ENCODE results near the gene TBC1D9B.

Gene TBC1D9B

GRCh38 chr5:179926657-179927056, 19.0 kb upstream of the TBC1D9B start:
- Histone ChIP-seq H3K4me3 (ENCODE audit: insufficient read depth in 1 of 2, low read depth in 1 of 2, low read length in 2 of 2) (no peak overlapping the region), H3K4ac (ENCODE audit: low read depth in 1 of 2, low read length in 2 of 2) (no peak overlapping the region), H2BK12ac (ENCODE audit: low read length in 2 of 2) (no peak overlapping the region), H2AK5ac (ENCODE audit: low read length, severe bottlenecking) (no peak overlapping the region), H3K9me3 (ENCODE audit: control insufficient read depth, low read length) (no peaks in the 10 kb centered on the region), H3K4me1 (ENCODE audit: control insufficient read depth, insufficient read depth, low read depth, low read length) (no peaks in the 10 kb centered on the region), H3K9ac (ENCODE audit: low read length) (no peak overlapping the region), H3K36me3 (ENCODE audit: control insufficient read depth in 1 of 2, insufficient read depth in 2 of 2, low read depth in 1 of 2, low read length in 2 of 2) (no peaks in the 10 kb centered on the region), H3K23ac (ENCODE audit: low read length in 2 of 2) (no peak overlapping the region), H2AFZ (ENCODE audit: low read depth, low read length) (no peak overlapping the region), H2BK120ac (ENCODE audit: low read depth, low read length) (no peak overlapping the region), H4K91ac (ENCODE audit: low read length) (no peak overlapping the region), H3K27ac (ENCODE audit: low read length, poor library complexity, severe bottlenecking) (no peak overlapping the region), H3K14ac (ENCODE audit: low read length in 2 of 2) (no peak overlapping the region), H2BK15ac (ENCODE audit: low read depth, poor library complexity, severe bottlenecking) (no peak overlapping the region), H3K18ac (ENCODE audit: low read depth in 1 of 2, low read length in 2 of 2) (no peak overlapping the region), H3K79me1 (replicated peaks; ENCODE audit: low read length, poor library complexity, severe bottlenecking) (no peaks in the 10 kb centered on the region), H4K8ac (ENCODE audit: low read length) (no peak overlapping the region), H3K27me3 (ENCODE audit: control insufficient read depth in 1 of 2, insufficient read depth in 1 of 2, low read length in 2 of 2) (no peaks in the 10 kb centered on the region), H3K4me2 (ENCODE audit: low read length, poor library complexity, severe bottlenecking) (no peak overlapping the region), H2BK5ac (ENCODE audit: low read depth, low read length, poor library complexity, severe bottlenecking) (no peak overlapping the region)
- no peak for DNase-seq
- WGBS = 94% methylated on average over 8 of the region's 8 CpGs

GRCh38 chr5:179923436-179923835, 15.7 kb upstream of the TBC1D9B start:
- no peak overlapping the region for H2BK12ac ChIP-seq (ENCODE audit: low read length in 2 of 2)
- H2BK5ac ChIP-seq (ENCODE audit: low read depth, low read length, poor library complexity, severe bottlenecking) = no peak overlapping the region
- H3K9ac ChIP-seq (ENCODE audit: low read length) = no peak overlapping the region
- no peak for DNase-seq
- no peak overlapping the region for H3K4me3 ChIP-seq (ENCODE audit: insufficient read depth in 1 of 2, low read depth in 1 of 2, low read length in 2 of 2)
- H3K27ac ChIP-seq (ENCODE audit: low read length, poor library complexity, severe bottlenecking) = no peak overlapping the region
- no peak overlapping the region for H2AK5ac ChIP-seq (ENCODE audit: low read length, severe bottlenecking)
- H3K36me3 ChIP-seq (ENCODE audit: control insufficient read depth in 1 of 2, insufficient read depth in 2 of 2, low read depth in 1 of 2, low read length in 2 of 2) = no peaks in the 10 kb centered on the region
- no peak overlapping the region for H3K4me2 ChIP-seq (ENCODE audit: low read length, poor library complexity, severe bottlenecking)
- no peak overlapping the region for H4K91ac ChIP-seq (ENCODE audit: low read length)
- H3K4me1 ChIP-seq (ENCODE audit: control insufficient read depth, insufficient read depth, low read depth, low read length) = no peaks in the 10 kb centered on the region
- no peak overlapping the region for H3K4ac ChIP-seq (ENCODE audit: low read depth in 1 of 2, low read length in 2 of 2)
- no peak overlapping the region for H2BK15ac ChIP-seq (ENCODE audit: low read depth, poor library complexity, severe bottlenecking)
- H2AFZ ChIP-seq (ENCODE audit: low read depth, low read length) = no peak overlapping the region
- no peaks in the 10 kb centered on the region for H3K9me3 ChIP-seq (ENCODE audit: control insufficient read depth, low read length)
- H2BK120ac ChIP-seq (ENCODE audit: low read depth, low read length) = no peak overlapping the region
- 89% methylated on average over 6 of the region's 6 CpGs for WGBS
- no peaks in the 10 kb centered on the region for H3K27me3 ChIP-seq (ENCODE audit: control insufficient read depth in 1 of 2, insufficient read depth in 1 of 2, low read length in 2 of 2)
- H3K23ac ChIP-seq (ENCODE audit: low read length in 2 of 2) = no peak overlapping the region
- no peak overlapping the region for H3K18ac ChIP-seq (ENCODE audit: low read depth in 1 of 2, low read length in 2 of 2)
- H3K14ac ChIP-seq (ENCODE audit: low read length in 2 of 2) = no peak overlapping the region
- no peaks in the 10 kb centered on the region for H3K79me1 ChIP-seq (replicated peaks; ENCODE audit: low read length, poor library complexity, severe bottlenecking)
- H4K8ac ChIP-seq (ENCODE audit: low read length) = no peak overlapping the region

GRCh38 chr5:179920175-179920574, 12.5 kb upstream of the TBC1D9B start:
- Histone ChIP-seq H3K9ac (ENCODE audit: low read length) (no peak overlapping the region), H2BK5ac (ENCODE audit: low read depth, low read length, poor library complexity, severe bottlenecking) (no peak overlapping the region), H3K4me2 (ENCODE audit: low read length, poor library complexity, severe bottlenecking) (no peak overlapping the region), H4K91ac (ENCODE audit: low read length) (no peak overlapping the region), H3K4me1 (ENCODE audit: control insufficient read depth, insufficient read depth, low read depth, low read length) (peaks cover 2% of the 10 kb centered on the region), H3K27me3 (ENCODE audit: control insufficient read depth in 1 of 2, insufficient read depth in 1 of 2, low read length in 2 of 2) (no peaks in the 10 kb centered on the region), H3K4ac (ENCODE audit: low read depth in 1 of 2, low read length in 2 of 2) (no peak overlapping the region), H2AFZ (ENCODE audit: low read depth, low read length) (no peak overlapping the region), H2BK12ac (ENCODE audit: low read length in 2 of 2) (no peak overlapping the region), H3K18ac (ENCODE audit: low read depth in 1 of 2, low read length in 2 of 2) (no peak overlapping the region), H3K4me3 (ENCODE audit: insufficient read depth in 1 of 2, low read depth in 1 of 2, low read length in 2 of 2) (no peak overlapping the region), H3K79me1 (replicated peaks; ENCODE audit: low read length, poor library complexity, severe bottlenecking) (no peaks in the 10 kb centered on the region), H3K23ac (ENCODE audit: low read length in 2 of 2) (no peak overlapping the region), H2AK5ac (ENCODE audit: low read length, severe bottlenecking) (no peak overlapping the region), H3K9me3 (ENCODE audit: control insufficient read depth, low read length) (no peaks in the 10 kb centered on the region), H3K27ac (ENCODE audit: low read length, poor library complexity, severe bottlenecking) (no peak overlapping the region), H4K8ac (ENCODE audit: low read length) (no peak overlapping the region), H3K36me3 (ENCODE audit: control insufficient read depth in 1 of 2, insufficient read depth in 2 of 2, low read depth in 1 of 2, low read length in 2 of 2) (no peaks in the 10 kb centered on the region), H3K14ac (ENCODE audit: low read length in 2 of 2) (no peak overlapping the region), H2BK15ac (ENCODE audit: low read depth, poor library complexity, severe bottlenecking) (no peak overlapping the region), H2BK120ac (ENCODE audit: low read depth, low read length) (no peak overlapping the region)
- WGBS = 90% methylated on average over 4 of the region's 4 CpGs
- no peak for DNase-seq

- H3K18ac ChIP-seq (ENCODE audit: low read depth in 1 of 2, low read length in 2 of 2) = no peak overlapping the region
- H3K27me3 ChIP-seq (ENCODE audit: control insufficient read depth in 1 of 2, insufficient read depth in 1 of 2, low read length in 2 of 2) = no peaks in the 10 kb centered on the region
These were observed 11.9 kb upstream of the TBC1D9B start for GRCh38 chr5:179919487-179920060.

More at GRCh38 chr5:179919487-179920060, 11.9 kb upstream of the TBC1D9B start:
- Histone ChIP-seq H3K9me3 (ENCODE audit: control insufficient read depth, low read length) (no peaks in the 10 kb centered on the region), H3K36me3 (ENCODE audit: control insufficient read depth in 1 of 2, insufficient read depth in 2 of 2, low read depth in 1 of 2, low read length in 2 of 2) (no peaks in the 10 kb centered on the region), H2AK5ac (ENCODE audit: low read length, severe bottlenecking) (no peak overlapping the region), H3K79me1 (replicated peaks; ENCODE audit: low read length, poor library complexity, severe bottlenecking) (no peaks in the 10 kb centered on the region), H3K4me3 (ENCODE audit: insufficient read depth in 1 of 2, low read depth in 1 of 2, low read length in 2 of 2) (no peak overlapping the region), H3K14ac (ENCODE audit: low read length in 2 of 2) (no peak overlapping the region), H3K23ac (ENCODE audit: low read length in 2 of 2) (no peak overlapping the region), H3K27ac (ENCODE audit: low read length, poor library complexity, severe bottlenecking) (no peak overlapping the region), H4K8ac (ENCODE audit: low read length) (no peak overlapping the region), H2AFZ (ENCODE audit: low read depth, low read length) (no peak overlapping the region), H3K9ac (ENCODE audit: low read length) (no peak overlapping the region), H3K4me2 (ENCODE audit: low read length, poor library complexity, severe bottlenecking) (no peak overlapping the region), H2BK15ac (ENCODE audit: low read depth, poor library complexity, severe bottlenecking) (no peak overlapping the region), H3K4ac (ENCODE audit: low read depth in 1 of 2, low read length in 2 of 2) (no peak overlapping the region), H4K91ac (ENCODE audit: low read length) (no peak overlapping the region), H3K4me1 (ENCODE audit: control insufficient read depth, insufficient read depth, low read depth, low read length) (peaks cover 2% of the 10 kb centered on the region), H2BK120ac (ENCODE audit: low read depth, low read length) (no peak overlapping the region), H2BK12ac (ENCODE audit: low read length in 2 of 2) (no peak overlapping the region), H2BK5ac (ENCODE audit: low read depth, low read length, poor library complexity, severe bottlenecking) (no peak overlapping the region)
- no peak for DNase-seq
- 87% methylated on average over 20 of the region's 20 CpGs for WGBS
